Panc1 (cell line): ENCODE data around the gene GNAI2. TPM values are rescaled to one million over a fixed set of nuclear protein-coding genes. Genes with fewer than 3 reads are reported as not detected.

Experiments used
- ATAC-seq: fragments of 200-7000 bp; cut with Tn5 transposase; 2 replicates; pipeline ENCODE4 v1.9.1; 2020; ENCODE audit warnings: mild to moderate bottlenecking, moderate library complexity
- BruUV-seq: library from RNA; stranded (reverse); fragments of 400-500 nt; replicated peaks from 2 replicates; lab custom pipeline; 2021; lab: Mats Ljungman, UMichigan
- CTCF ChIA-PET: fragments of 300-600 bp; sonication (Branson Sonifier 250); formaldehyde crosslinking; loops from one replicate; lab custom pipeline; 2022; ENCODE audit warnings: antibody characterized with exemption; lab: Charles Lee
- POLR2A ChIA-PET: fragments of 300-600 bp; sonication (Branson Sonifier 250); formaldehyde crosslinking; loops from one replicate; lab custom pipeline; 2022; ENCODE audit warnings: antibody characterized with exemption; lab: Charles Lee
- DNase-seq: peaks from one replicate; pipeline ENCODE4 v3.0.0-alpha.2; 2010; ENCODE audit warnings: low read depth, low spot score
- H3K27ac ChIP-seq: 2 replicates; pipeline ENCODE4 v1.5.1; 2011; ENCODE audit warnings: mild to moderate bottlenecking, low read length, inconsistent platforms
- H3K27me3 ChIP-seq: fragments of 200-500 bp; sonication (Bioruptor generic); 2 replicates; pipeline ENCODE4 v1.6.0; 2014; ENCODE audit warnings: low read length, inconsistent platforms; ENCODE audit not compliant: control insufficient read depth, insufficient read depth
- H3K36me3 ChIP-seq: fragments of 200-500 bp; sonication (Bioruptor generic); 2 replicates; pipeline ENCODE4 v1.5.1; 2014; ENCODE audit warnings: inconsistent platforms, mild to moderate bottlenecking, low read length, moderate library complexity; ENCODE audit not compliant: control insufficient read depth, insufficient read depth
- H3K4me1 ChIP-seq: 2 replicates; pipeline ENCODE4 v1.5.1; 2011; ENCODE audit warnings: inconsistent platforms, mild to moderate bottlenecking, low read length, moderate library complexity; ENCODE audit not compliant: control insufficient read depth, insufficient read depth
- H3K4me3 ChIP-seq, 2 experiments: 2 replicates each; pipeline ENCODE4 v1.5.1; 2011 to 2012; ENCODE audit warnings: low read depth in 2 of 2, low read length in 2 of 2, mild to moderate bottlenecking in 2 of 2, inconsistent platforms in 1 of 2, moderate library complexity in 1 of 2
- H3K9me3 ChIP-seq: fragments of 200-500 bp; sonication (Bioruptor generic); 2 replicates; pipeline ENCODE4 v1.5.1; 2014; ENCODE audit warnings: low read depth, mild to moderate bottlenecking, inconsistent platforms, low read length, moderate library complexity; ENCODE audit not compliant: control insufficient read depth, insufficient read depth
- CTCF ChIP-seq: fragments of 450-650 bp; IDR thresholded peaks from 2 replicates; pipeline ENCODE4 v1.5.1; 2017; ENCODE audit warnings: mild to moderate bottlenecking
- POLR2AphosphoS5 ChIP-seq: IDR thresholded peaks from 2 replicates; pipeline ENCODE4 v1.6.1; 2012; ENCODE audit warnings: mild to moderate bottlenecking, low read depth, low read length, moderate library complexity
- SIN3A ChIP-seq: IDR thresholded peaks from 2 replicates; pipeline ENCODE4 v1.6.1; 2012; ENCODE audit warnings: low read depth, mild to moderate bottlenecking, low read length, moderate library complexity, borderline replicate concordance; ENCODE audit not compliant: insufficient read depth
- TCF7L2 ChIP-seq: IDR thresholded peaks from 2 replicates; pipeline ENCODE4 v1.6.1; 2011; ENCODE audit warnings: mild to moderate bottlenecking, low read depth, low read length, inconsistent platforms
- in situ Hi-C: cut with HindIII; loops from 2 replicates; pipeline ENCODE4 v1.10.0; 2016; ENCODE audit warnings: low sequenced_read_pairs, low pct_unique_long_range_greater_than_20kb
- intact Hi-C: fragments of 100-400 bp; cut with micrococcal nuclease; formaldehyde crosslinking; loops from one replicate; pipeline ENCODE4 v1.10.0; 2022; ENCODE audit not compliant: unreplicated experiment
- total RNA-seq: library from RNA; stranded (reverse); gene quantifications from one replicate; pipeline ENCODE4 v1.2.1, GENCODE V29; 2021; ENCODE audit not compliant: unreplicated experiment
- TF ChIP-seq, protein P1 (sequence below), 2 experiments: IDR thresholded peaks; 2 replicates each; pipeline ENCODE4 v1.6.1; 2011 to 2012; ENCODE audit warnings: low read depth in 2 of 2, control low read depth in 1 of 2, low read length in 1 of 2, mild to moderate bottlenecking in 1 of 2, moderate library complexity in 1 of 2; ENCODE audit not compliant: insufficient read depth in 1 of 2

GNAI2 gene
- total RNA-seq, 1 experiment from 2014 or later, result 170 TPM

DNA sequence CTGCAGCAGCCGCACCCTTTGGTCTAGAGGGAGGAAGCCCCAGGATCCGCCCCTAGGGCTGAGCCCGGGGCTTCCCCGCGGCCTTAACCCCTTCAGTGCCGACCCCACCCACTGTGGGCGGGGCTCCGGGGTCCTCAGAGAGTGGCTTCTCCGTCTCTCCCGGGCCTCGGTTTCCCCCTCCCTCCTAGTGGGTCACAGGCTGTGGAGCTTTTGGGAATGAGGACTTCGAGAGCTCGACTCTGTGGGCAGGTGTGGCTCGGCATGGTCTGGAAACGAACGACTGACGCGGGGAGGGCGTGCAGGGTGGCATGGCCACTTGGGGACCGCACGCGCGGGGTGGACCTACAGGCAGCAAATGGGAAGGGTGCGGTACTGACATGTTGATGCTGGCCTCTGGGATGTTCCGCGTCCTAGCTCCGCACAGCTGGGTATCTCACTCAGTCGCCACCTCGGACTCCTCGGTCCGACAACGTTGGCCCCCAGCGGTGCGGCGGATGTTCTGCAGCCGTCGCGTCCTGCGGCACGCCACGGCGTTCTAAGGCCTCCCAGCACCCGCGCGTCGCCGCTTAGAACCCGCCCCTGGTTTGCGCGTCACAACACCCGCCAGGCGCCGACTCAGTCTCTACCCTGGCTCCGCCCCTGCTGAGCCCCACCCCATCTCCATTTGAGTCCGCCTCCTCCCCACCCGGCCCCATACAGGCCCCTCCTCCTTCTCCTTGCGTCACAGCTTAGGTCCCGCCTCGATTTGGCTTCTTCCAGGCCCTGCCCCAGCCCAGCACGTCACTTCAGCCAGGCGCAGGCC is 63.0 kb downstream of the GNAI2 start, which contains the start of the genes HYAL3 and NAA80:
TSS of gene HYAL3 (minus strand) at position 570 of the 802 bp plus-strand sequence. CDS start 3,803 bp downstream, outside the sequence.
TSS of gene NAA80 (minus strand) at position 570 of the 802 bp plus-strand sequence. CDS start 1,942 bp downstream, outside the sequence.
- peak within 1 kb of the TSS; percentile 79 for H3K27ac ChIP-seq
- ChIA-PET CTCF (interaction anchor here (0.6 to 0.7 kb wide), 3 partner anchors 26 to 1203 kb away, joined by 4 to 6 read pairs (median 4); no protein-coding TSS in a partner anchor), POLR2A (interaction anchor here (0.6 to 0.7 kb wide), 3 partner anchors 16 to 369 kb away, joined by 3 to 10 read pairs (median 6); no protein-coding TSS in a partner anchor)
- no peaks in the 10 kb centered on the region for H3K36me3 ChIP-seq
- H3K27me3 ChIP-seq, result no peaks in the 10 kb centered on the region
- no peak; the same call in 1 of the 2 replicates for TF ChIP-seq CTCF
- TF ChIP-seq, protein P1, sequence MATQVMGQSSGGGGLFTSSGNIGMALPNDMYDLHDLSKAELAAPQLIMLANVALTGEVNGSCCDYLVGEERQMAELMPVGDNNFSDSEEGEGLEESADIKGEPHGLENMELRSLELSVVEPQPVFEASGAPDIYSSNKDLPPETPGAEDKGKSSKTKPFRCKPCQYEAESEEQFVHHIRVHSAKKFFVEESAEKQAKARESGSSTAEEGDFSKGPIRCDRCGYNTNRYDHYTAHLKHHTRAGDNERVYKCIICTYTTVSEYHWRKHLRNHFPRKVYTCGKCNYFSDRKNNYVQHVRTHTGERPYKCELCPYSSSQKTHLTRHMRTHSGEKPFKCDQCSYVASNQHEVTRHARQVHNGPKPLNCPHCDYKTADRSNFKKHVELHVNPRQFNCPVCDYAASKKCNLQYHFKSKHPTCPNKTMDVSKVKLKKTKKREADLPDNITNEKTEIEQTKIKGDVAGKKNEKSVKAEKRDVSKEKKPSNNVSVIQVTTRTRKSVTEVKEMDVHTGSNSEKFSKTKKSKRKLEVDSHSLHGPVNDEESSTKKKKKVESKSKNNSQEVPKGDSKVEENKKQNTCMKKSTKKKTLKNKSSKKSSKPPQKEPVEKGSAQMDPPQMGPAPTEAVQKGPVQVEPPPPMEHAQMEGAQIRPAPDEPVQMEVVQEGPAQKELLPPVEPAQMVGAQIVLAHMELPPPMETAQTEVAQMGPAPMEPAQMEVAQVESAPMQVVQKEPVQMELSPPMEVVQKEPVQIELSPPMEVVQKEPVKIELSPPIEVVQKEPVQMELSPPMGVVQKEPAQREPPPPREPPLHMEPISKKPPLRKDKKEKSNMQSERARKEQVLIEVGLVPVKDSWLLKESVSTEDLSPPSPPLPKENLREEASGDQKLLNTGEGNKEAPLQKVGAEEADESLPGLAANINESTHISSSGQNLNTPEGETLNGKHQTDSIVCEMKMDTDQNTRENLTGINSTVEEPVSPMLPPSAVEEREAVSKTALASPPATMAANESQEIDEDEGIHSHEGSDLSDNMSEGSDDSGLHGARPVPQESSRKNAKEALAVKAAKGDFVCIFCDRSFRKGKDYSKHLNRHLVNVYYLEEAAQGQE (IDR thresholded peaks at IDR 0.05; ENCODE audit: insufficient read depth in 1 of 2, low read depth in 2 of 2, low read length in 1 of 2), result 0 out of 4 replicates have a peak, but pooled peaks of 1 of the 2 experiments have one; percentile 16
- DNase-seq (peak; percentile 92), ATAC-seq (peak; percentile 93)
- peak within 1 kb of the TSS; percentile 65 to 77 for H3K4me3 ChIP-seq
- peaks cover 4% of the 10 kb centered on the region for H3K4me1 ChIP-seq
- no TSS peak for BruUV-seq
- in situ Hi-C loops, result no loop called here
- intact Hi-C loops, result no loop called here
- H3K9me3 ChIP-seq, result no peaks in the 10 kb centered on the region

DNA sequence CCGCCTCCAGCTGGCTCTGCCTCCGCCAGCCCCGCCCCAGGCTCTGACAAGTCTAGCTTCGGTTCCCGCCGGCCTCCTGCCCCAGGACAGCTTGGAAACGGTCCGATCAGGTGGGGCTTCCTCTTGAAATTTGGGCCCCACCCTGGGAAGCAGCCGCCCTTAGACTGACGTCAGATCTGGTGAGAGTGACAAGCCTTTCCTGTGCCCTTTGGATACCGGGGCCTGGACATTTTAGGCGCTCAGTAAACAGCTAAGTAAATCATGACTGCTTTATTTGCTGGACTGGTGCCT is 63.6 kb downstream of the GNAI2 start:
- in situ Hi-C loops (no loop called here), intact Hi-C loops (no loop called here)
- peak overlapping the region; percentile 79 for H3K27ac ChIP-seq
- BruUV-seq, result no TSS peak
- H3K9me3 ChIP-seq, result no peaks in the 10 kb centered on the region
- no peak for DNase-seq
- peak overlapping the region; percentile 63 to 65 for H3K4me3 ChIP-seq
- ChIA-PET POLR2A (interaction anchor here (0.6 to 0.7 kb wide), 3 partner anchors 15 to 370 kb away, joined by 3 to 10 read pairs (median 6); no protein-coding TSS in a partner anchor), CTCF (interaction anchor here (0.6 to 0.7 kb wide), 3 partner anchors 25 to 1203 kb away, joined by 4 to 6 read pairs (median 4); no protein-coding TSS in a partner anchor)
- no peaks in the 10 kb centered on the region for H3K36me3 ChIP-seq
- TF ChIP-seq, protein P1 (IDR thresholded peaks at IDR 0.05; ENCODE audit: insufficient read depth in 1 of 2, low read depth in 2 of 2, low read length in 1 of 2), result no peak
- TF ChIP-seq SIN3A, result no peak
- TF ChIP-seq POLR2AphosphoS5, result no peak
- no peak for TF ChIP-seq TCF7L2
- no peak for TF ChIP-seq CTCF
- peaks cover 4% of the 10 kb centered on the region for H3K4me1 ChIP-seq
- no peaks in the 10 kb centered on the region for H3K27me3 ChIP-seq
- ATAC-seq, result no peak
